ENCODE data around the gene MEIOB. TPM values are rescaled to one million over a fixed set of nuclear protein-coding genes. Genes with fewer than 3 reads are reported as not detected.

MEIOB gene
- total RNA-seq, 3 donors from 2014 or later: not detected

DNA sequence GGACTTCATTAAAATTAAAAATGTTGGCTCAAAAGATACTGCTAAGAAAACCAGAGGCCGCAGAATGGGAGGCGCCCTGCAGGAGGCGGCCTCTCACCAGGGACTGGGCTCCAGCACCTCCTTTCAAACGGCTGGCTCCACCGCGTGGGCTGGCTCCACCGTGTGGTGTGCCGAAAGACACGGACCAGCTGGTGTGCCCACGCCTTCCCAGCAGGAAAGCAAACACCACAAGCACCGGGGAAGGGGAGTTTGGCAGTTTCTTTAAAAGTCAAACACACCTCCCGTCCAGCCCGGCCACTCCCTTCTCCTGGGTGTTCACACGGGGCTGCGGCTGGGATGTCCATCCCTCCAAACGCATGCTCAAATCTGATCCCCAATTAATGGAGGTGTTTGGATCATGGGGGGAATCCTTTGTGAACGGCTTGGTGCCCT lies 59.2 kb downstream of the MEIOB start:
- peak; percentile 76 to 80 (median 79) for DNase-seq
- intact Hi-C loops (cut with DNase I, micrococcal nuclease): no loop called here
- H3K36me3 ChIP-seq (ENCODE audit: low read depth): peaks cover 5% of the 10 kb centered on the region
- TF ChIP-seq, protein P1, sequence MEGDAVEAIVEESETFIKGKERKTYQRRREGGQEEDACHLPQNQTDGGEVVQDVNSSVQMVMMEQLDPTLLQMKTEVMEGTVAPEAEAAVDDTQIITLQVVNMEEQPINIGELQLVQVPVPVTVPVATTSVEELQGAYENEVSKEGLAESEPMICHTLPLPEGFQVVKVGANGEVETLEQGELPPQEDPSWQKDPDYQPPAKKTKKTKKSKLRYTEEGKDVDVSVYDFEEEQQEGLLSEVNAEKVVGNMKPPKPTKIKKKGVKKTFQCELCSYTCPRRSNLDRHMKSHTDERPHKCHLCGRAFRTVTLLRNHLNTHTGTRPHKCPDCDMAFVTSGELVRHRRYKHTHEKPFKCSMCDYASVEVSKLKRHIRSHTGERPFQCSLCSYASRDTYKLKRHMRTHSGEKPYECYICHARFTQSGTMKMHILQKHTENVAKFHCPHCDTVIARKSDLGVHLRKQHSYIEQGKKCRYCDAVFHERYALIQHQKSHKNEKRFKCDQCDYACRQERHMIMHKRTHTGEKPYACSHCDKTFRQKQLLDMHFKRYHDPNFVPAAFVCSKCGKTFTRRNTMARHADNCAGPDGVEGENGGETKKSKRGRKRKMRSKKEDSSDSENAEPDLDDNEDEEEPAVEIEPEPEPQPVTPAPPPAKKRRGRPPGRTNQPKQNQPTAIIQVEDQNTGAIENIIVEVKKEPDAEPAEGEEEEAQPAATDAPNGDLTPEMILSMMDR (IDR thresholded peaks at IDR 0.05): peak; percentile 37
- no peaks in the 10 kb centered on the region for H3K4me1 ChIP-seq (ENCODE audit: low read depth)
- no peak overlapping the region for H3K4me3 ChIP-seq
- no peaks in the 10 kb centered on the region for H3K9me3 ChIP-seq
- ATAC-seq: peak; percentile 96

GRCh38 chr16:1810536-1810935 lies 61.4 kb downstream of the MEIOB start:
- no peak for ATAC-seq
- Histone ChIP-seq H3K4me3 (no peak overlapping the region), H3K9me3 (no peaks in the 10 kb centered on the region), H3K4me1 (ENCODE audit: low read depth) (no peaks in the 10 kb centered on the region), H3K36me3 (ENCODE audit: low read depth) (no peaks in the 10 kb centered on the region)
- intact Hi-C loops (cut with DNase I, micrococcal nuclease): no loop called here
- no peak for DNase-seq
- TF ChIP-seq, protein P1 (IDR thresholded peaks at IDR 0.05): no peak

DNA sequence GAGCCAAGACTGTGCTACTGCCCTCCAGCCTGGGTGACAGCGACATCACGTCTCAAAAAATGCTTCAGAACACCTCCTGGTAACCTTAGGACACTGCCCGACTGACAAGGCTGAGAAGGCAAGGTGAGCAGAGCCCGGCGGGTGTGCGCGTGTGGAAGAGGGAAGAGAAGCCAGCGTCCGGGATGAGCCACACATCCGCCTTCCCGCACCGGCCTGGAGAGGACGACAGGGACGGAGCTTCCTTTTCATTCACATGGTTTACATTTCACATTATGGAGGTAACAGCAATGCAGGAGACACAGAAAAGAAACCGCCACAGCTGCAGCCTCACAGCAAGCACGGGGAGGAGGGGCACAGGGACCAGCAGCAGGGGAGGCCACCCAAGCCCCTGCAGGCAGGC lies 61.9 kb downstream of the MEIOB start:
- no peaks in the 10 kb centered on the region for H3K36me3 ChIP-seq (ENCODE audit: low read depth)
- no peaks in the 10 kb centered on the region for H3K4me1 ChIP-seq (ENCODE audit: low read depth)
- DNase-seq: no peak
- H3K4me3 ChIP-seq: no peak overlapping the region
- TF ChIP-seq, protein P1 (IDR thresholded peaks at IDR 0.05): no peak
- no peak for ATAC-seq
- intact Hi-C loops (cut with DNase I, micrococcal nuclease): no loop called here
- H3K9me3 ChIP-seq: no peaks in the 10 kb centered on the region

- H3K4me1 ChIP-seq (ENCODE audit: low read depth): no peaks in the 10 kb centered on the region
- no peaks in the 10 kb centered on the region for H3K36me3 ChIP-seq (ENCODE audit: low read depth)
- no peak overlapping the region for H3K4me3 ChIP-seq
- ATAC-seq (peak; percentile 63), DNase-seq (peak in 2 of 3 donors; percentile 51 to 54)
- H3K9me3 ChIP-seq: no peaks in the 10 kb centered on the region
- TF ChIP-seq, protein P1 (IDR thresholded peaks at IDR 0.05): no peak
- intact Hi-C loops (cut with DNase I, micrococcal nuclease): no loop called here
These were observed 62.6 kb downstream of the MEIOB start for GRCh38 chr16:1809281-1809801.

GRCh38 chr16:1808691-1809090 lies 63.3 kb downstream of the MEIOB start:
- H3K4me1 ChIP-seq (ENCODE audit: low read depth): no peaks in the 10 kb centered on the region
- DNase-seq (no peak), ATAC-seq (no peak)
- H3K9me3 ChIP-seq: no peaks in the 10 kb centered on the region
- no peaks in the 10 kb centered on the region for H3K36me3 ChIP-seq (ENCODE audit: low read depth)
- H3K4me3 ChIP-seq: no peak overlapping the region
- intact Hi-C loops (cut with DNase I, micrococcal nuclease): no loop called here
- TF ChIP-seq, protein P1 (IDR thresholded peaks at IDR 0.05): no peak

DNA sequence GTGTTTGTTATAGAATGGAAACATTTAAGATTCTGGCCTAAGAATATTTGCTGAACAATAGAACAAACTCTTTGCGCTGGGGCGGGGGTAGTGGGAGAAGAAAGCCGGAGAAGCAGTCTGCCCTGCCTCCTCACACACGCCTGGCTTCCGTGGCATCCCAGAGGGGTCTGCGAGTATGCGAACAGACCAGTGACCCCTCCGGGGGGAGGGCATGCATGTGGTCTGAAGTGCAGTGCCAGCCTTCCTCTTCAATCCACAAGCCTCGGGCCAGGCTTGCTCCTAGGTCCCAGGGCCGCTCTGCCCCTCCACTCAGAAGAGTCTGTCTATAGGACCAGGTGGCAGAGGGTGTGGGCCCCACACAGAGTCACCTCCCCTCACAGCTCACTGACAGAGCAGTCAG lies 64.3 kb downstream of the MEIOB start:
- Histone ChIP-seq H3K4me3 (no peak overlapping the region), H3K9me3 (no peaks in the 10 kb centered on the region), H3K36me3 (ENCODE audit: low read depth) (no peaks in the 10 kb centered on the region), H3K4me1 (ENCODE audit: low read depth) (no peaks in the 10 kb centered on the region)
- no peak for ATAC-seq
- intact Hi-C loops (cut with DNase I, micrococcal nuclease): no loop called here
- DNase-seq: no peak
- TF ChIP-seq, protein P1 (IDR thresholded peaks at IDR 0.05): no peak
